ENCODE measurements around the gene GABBR2.

GRCh38 chr9:98530275-98530674 is 178.5 kb downstream of the GABBR2 start:
- TF ChIP-seq CTCF (IDR thresholded peaks at IDR 0.05): no peak
- no peak for TF ChIP-seq EZH2 (IDR thresholded peaks at IDR 0.05; ENCODE audit: borderline replicate concordance, insufficient read depth, low read depth, low read length, poor library complexity, severe bottlenecking)

Data from B cell (primary cell).